ENCODE measurements around the gene B3GNT7.

DNA sequence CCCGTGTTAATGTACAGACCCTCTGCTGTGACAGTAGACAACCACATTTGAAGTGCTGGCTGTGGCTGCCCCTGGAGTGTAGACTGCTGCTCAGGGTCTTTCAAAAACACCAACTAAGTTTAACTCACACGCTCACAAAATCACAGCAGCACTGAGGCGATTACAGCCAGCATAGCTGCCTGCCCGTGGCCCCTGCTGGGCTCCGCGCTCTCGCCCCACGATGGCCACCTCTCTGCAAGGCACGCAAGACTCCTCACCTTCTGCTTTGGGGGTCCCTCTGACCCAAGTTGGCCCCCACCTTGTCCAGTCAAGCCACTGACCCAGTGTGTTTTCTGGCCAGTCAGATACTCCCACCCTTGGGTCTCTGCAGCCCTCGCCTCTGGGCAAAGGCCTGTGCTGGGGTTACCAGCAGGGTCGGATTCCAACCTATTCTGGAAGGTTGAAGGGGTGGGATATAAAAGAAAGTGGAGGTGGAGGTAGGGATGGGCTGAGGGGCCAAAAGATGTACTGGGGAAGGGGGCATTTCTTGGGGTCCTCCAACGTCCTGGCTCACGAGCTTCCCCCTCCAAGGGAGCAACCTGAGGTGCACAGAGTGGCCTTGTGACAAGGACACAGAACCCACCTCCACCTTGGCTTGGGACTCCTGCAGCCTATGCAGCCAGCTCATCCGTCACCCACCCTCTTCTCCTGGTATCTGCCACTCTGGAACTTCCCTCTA, 2.9 kb upstream of the B3GNT7 start:
- no peak for TF ChIP-seq MXI1 (conservative IDR thresholded peaks at IDR 0.05; ENCODE audit: poor library complexity, severe bottlenecking)
- no peak for TF ChIP-seq REST (IDR thresholded peaks at IDR 0.05; ENCODE audit: borderline replicate concordance)
